Measurements from ENCODE around the gene FXYD5.
"Not testable (repeated sequence)": the region's sequence is repeated elsewhere in the genome, so short reads cannot be mapped to it uniquely, and the experiment has no call there.

FXYD5 gene

DNA sequence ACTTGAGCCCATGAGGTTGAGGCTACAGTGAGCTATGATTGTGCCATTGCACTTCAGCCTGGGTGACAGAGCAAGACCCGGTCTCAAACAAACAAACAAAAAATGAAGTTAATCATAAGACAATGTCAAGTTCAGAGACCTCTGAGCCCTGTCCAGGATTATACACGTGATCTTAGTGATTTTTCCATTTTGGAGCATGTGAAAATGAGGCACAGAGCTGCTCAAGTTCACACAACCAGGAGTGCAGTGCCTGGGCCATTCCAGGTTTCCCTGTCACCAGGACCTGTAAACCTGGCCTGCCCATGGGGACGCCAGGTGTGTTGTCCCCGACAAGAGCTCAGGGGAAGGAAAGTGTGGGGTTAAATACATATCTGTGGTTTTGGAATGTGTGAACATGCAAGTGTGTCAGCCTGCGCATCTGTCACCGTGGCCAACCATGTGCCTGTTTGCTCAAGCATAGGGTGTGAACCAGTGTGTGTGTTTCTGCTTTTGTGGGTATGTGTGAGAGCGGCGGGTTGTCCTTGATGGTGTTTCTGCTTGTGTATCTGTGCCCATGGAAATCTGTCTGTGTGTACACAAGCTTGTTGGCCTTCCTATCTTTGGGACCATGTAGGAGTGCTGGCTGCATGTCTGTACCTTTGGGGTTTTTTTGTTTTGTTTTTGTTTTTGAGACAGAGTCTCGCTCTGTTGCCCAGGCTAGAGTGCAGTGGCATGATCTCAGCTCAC, 17.4 kb upstream of the FXYD5 start:
- DNase-seq (ENCODE audit: low read depth, low spot score) = no peak

- DNase-seq (ENCODE audit: low read depth, low spot score) = no peak
These were observed 16.1 kb upstream of the FXYD5 start, which contains the start of gene FXYD1 for GRCh38 chr19:35138305-35138892. Gene FXYD1, plus strand, starts transcription at chr19:35138824. Its CDS starts 1,256 bp downstream, at chr19:35140080.

- no peak for DNase-seq (ENCODE audit: low read depth, low spot score)
These were observed 14.2 kb upstream of the FXYD5 start for GRCh38 chr19:35140207-35140961.

GRCh38 chr19:35140962-35141836, 13.3 kb upstream of the FXYD5 start:
- DNase-seq (ENCODE audit: low read depth, low spot score) = no peak

DNA sequence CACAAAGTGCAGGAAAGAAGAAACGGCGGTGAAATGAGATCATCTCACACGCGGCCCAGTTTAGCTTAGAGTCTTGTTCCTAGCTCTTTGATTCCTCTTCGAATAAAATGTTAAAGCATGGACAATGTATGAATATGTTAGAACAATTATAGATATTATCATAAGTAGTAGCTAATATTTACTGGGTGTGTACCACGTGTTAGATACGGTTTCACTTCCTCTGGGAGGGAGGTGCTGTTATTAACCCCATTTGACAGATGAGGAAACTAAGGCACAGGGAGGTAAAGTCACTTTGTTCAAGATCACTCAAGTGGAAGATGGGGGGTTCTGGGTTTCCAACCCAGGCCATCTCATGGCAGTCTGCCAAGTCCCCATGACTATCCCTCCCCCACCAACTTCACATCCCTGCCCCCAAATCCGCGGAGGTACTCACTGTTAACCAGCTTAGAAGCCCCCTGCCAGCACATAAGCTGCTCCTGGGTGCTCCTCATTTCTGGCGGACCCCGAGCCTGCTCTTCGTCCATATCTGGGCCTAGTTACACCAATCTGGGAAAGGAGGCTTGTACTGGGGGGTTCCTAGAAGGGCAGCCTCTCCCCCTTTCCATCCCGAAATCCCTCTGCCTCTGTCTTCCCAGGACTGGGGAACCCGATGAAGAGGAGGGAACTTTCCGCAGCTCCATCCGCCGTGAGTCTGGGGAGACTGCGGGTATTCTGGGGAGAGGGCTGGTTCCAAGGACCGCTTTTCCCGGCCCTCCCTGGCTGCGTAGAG, 12.5 kb upstream of the FXYD5 start:
- DNase-seq (ENCODE audit: low read depth, low spot score) = no peak

DNA sequence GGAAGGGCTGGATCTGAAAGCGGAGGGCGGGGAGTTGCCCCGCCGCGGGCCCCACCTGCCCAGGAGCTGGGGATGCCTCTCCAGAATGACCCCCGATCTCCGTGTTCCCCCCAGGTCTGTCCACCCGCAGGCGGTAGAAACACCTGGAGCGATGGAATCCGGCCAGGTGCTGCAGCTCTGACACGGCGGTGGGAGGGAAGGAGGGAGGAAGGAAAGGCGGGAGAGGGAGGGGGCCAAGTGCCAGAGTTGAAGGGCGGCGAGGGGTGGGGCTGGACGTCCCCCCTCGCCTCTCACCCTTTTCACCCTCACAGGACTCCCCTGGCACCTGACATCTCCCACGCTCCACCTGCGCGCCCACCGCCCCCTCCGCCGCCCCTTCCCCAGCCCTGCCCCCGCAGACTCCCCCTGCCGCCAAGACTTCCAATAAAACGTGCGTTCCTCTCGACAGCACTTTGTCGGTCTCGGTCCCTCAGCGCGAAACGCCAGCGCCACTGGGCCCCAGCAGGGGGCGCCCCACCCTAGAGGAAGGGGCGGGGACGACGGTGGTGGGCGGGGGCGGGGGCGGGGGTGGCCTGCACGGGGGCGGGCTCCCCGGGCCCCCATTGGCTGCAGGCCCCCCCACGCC, 11.8 kb upstream of the FXYD5 start:
- no peak for DNase-seq (ENCODE audit: low read depth, low spot score)

DNA sequence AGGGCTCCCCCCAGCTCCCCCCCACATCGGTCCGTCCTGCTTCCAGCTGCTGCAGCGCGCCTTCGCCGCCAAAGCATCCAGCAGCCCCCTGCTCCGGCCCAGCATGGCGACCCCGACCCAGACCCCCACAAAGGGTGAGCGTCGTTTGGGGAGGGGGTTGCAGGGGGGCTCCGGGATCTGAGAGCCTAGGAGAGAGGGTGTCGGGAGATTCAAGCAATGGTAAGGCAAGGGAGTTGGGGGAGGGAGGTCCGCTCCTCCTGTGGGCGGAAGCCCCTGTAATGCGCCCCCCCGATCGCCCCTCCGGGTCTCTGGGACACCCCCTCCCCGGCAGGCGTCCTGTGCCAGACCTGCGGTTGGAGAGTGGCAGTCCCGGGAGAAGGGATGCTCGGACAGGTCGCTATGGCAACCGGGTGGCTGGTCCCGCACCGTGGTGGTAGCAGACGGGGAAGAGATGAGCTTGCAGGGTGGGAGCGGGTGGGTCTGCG, 11.3 kb upstream of the FXYD5 start, which contains the start of gene FXYD7:
FXYD7 (plus strand) TSS at position 25 of the 485 bp plus-strand sequence; CDS start at position 104, 79 bp downstream.
- no peak for DNase-seq (ENCODE audit: low read depth, low spot score)

DNA sequence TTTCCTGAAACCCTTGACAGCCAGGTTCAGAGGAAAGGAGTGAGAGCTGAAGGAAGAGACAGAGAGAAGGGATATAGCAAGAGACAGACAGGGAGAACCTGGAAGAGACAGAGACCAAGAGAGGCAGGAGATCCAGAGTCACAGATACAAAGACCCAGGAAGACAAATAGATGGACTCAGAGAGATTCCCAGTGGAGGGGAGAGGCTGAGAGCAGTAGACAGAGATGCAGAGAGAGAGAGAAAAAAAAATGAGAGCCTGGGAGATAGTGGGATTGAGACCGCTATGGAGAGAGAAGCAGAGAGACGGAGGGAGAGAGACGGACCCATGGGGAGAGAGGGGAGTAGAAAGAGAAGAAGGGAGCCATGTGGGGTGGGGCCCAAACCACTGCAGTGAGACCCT, 10.7 kb upstream of the FXYD5 start:
- no peak for DNase-seq (ENCODE audit: low read depth, low spot score)

GRCh38 chr19:35144259-35144599, 10.3 kb upstream of the FXYD5 start:
- no peak for DNase-seq (ENCODE audit: low read depth, low spot score)

DNA sequence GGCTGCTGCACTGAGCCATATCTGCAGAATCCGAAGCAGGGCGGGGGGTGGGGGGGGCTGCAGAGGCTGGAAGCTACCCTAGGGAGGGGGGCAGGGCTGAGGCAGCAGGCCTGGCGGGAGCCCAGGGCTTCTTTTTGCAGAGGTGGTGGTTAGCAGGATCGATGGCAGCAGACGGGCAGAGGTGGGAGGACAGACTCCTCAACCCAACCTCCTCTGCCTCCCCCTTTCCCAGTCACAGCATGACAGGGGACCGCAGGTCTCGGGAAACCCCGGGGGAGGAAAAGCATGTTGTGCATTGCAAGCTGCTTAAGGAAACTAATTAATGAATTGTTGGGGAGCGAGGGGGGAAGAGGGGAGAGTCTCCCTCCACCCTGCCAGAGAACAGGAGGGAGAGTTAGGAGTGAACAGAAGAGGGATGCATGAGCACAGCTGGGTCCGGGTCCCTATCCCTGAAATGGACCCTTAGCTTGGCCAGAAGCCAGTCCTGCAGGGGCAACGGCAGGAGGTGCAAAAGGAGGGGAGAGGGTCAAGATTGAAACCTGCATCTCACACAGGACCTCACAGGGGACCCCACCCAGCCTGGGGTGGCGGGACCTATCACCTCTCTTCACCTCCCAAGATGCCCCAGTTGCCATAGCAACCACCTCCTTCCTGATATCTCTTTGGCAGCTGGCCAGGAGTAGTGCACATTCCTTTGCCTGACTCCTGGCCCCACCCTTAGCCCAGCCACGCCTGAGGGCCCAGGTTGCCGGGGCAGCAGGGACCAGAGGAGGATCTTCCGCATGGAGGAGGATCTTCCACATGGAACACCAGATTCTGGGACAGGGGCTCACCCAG, 9.7 kb upstream of the FXYD5 start:
- DNase-seq (ENCODE audit: low read depth, low spot score) = no peak

DNA sequence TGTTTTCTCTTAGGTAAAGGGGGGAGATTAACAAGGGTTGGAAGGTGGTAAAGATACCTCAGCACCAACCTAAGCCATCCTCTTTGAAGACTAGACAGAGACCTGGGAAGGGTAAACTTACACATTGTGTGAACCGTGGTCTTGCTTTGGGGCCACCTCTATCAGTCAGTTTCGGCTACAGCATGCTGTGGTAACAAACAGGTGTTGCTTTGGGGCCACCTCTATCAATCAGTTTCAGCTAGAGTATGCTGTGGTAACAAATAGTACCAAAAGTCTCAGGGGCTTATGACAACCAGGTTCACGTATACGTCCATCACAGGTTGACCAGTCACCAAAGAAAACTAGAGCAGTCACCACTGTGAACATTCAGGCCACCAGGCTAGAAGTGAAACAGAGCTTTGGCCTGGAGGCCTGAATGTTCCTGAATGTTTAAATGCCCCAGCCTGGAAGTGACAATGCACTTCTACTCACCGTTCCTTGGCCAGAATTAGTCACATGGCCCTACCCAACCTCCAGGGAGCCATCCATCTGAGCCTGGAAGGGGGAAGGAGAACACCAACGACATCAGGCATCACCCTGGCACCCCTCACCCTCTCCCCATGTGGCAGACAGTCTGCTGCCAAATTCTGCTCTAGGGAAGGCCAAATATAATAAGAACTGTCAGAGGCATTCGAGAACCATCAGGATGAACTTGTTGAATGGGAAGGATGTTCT, 7.6 kb upstream of the FXYD5 start:
- no peak for DNase-seq (ENCODE audit: low read depth, low spot score)

GRCh38 chr19:35149463-35149862, 5.1 kb upstream of the FXYD5 start:
- DNase-seq (ENCODE audit: low read depth, low spot score) = no peak

GRCh38 chr19:35150445-35150844, 4.1 kb upstream of the FXYD5 start:
- DNase-seq (ENCODE audit: low read depth, low spot score) = no peak

- no peak for DNase-seq (ENCODE audit: low read depth, low spot score)
These were observed 3.1 kb upstream of the FXYD5 start for GRCh38 chr19:35151273-35152065.

DNA sequence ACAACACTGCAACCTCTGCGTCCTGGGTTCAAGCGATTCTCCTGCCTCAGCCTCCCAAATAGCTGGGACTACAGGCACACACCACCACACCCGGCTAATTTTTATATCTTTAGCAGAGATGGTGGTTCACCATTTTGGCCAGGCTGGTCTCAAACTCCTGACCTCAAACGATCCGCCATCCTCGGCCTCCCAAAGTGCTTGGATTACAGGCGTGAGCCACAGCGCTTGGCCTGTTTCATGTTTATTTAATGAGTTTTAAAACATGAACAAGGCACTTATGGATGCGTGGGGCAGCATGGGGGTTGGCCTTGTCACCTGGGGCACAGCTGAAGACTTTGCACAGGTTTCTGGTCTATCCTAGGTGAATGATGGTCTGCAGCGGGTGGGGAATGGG, 1.4 kb upstream of the FXYD5 start:
- DNase-seq (ENCODE audit: low read depth, low spot score) = not testable (repeated sequence)

GRCh38 chr19:35153701-35154524, 622 bp upstream of the FXYD5 start:
- DNase-seq (ENCODE audit: low read depth, low spot score) = no peak

- no peak for DNase-seq (ENCODE audit: low read depth, low spot score)
These were observed 906 bp downstream of the FXYD5 start for GRCh38 chr19:35155441-35155840.
